ENCODE measurements around the gene BAX. TPM values are rescaled to one million over a fixed set of nuclear protein-coding genes. Genes with fewer than 3 reads are reported as not detected.
"Not testable (repeated sequence)": the region's sequence is repeated elsewhere in the genome, so short reads cannot be mapped to it uniquely, and the experiment has no call there.

BAX gene
- total RNA-seq, 4 donors from 2014 or later = 38.9 to 42.8 (median 42.4) TPM

DNA sequence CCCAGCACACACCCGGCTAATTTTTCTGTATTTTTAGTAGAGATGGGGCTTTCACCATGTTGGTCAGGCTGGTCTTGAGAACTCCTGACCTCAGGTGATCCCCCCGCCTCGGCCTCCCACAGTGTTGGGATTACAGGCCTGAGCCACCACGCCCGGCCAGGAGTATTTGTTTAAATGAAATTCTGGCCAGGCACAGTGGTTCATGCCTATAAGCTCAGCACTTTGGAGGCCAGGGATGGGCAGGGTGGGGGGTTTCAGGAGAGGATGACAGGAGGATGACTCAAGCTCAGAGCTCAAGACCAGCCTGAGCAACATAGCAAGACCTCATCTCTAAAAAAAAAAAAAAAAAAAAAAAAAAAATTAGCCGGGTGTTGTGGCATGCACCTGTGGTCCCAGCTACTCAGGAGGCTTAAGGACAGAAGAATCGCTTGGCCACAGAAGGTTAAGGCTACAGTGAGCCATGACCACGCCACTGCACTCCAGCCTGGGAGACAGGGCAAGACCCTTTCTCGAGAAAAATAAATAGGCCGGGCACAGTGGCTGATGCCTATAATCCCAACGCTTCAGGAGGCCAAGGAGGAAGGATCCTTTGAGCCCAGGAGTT, 29.3 kb upstream of the BAX start:
- no peak for DNase-seq
- Histone ChIP-seq H3K36me3 (peaks cover 7 to 36% (median 18%) of the 10 kb centered on the region in 3 donors), H3K27me3 (no peaks in the 10 kb centered on the region), H3K4me3 (no peak overlapping the region), H3K27ac (peak overlapping the region; percentile 44 to 87 (median 80)), H3K9me3 (no peaks in the 10 kb centered on the region), H3K4me1 (peaks cover 3 to 32% (median 17%) of the 10 kb centered on the region in 3 donors)
- intact Hi-C loops (cut with DNase I) = no loop called here
- no peak for TF ChIP-seq POLR2A (IDR thresholded peaks at IDR 0.05)
- TF ChIP-seq, protein P1, sequence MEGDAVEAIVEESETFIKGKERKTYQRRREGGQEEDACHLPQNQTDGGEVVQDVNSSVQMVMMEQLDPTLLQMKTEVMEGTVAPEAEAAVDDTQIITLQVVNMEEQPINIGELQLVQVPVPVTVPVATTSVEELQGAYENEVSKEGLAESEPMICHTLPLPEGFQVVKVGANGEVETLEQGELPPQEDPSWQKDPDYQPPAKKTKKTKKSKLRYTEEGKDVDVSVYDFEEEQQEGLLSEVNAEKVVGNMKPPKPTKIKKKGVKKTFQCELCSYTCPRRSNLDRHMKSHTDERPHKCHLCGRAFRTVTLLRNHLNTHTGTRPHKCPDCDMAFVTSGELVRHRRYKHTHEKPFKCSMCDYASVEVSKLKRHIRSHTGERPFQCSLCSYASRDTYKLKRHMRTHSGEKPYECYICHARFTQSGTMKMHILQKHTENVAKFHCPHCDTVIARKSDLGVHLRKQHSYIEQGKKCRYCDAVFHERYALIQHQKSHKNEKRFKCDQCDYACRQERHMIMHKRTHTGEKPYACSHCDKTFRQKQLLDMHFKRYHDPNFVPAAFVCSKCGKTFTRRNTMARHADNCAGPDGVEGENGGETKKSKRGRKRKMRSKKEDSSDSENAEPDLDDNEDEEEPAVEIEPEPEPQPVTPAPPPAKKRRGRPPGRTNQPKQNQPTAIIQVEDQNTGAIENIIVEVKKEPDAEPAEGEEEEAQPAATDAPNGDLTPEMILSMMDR (IDR thresholded peaks at IDR 0.05) = no peak
- WGBS, 2 donors = 58 to 68% methylated on average over 5 to 8 of the region's 11 CpGs

DNA sequence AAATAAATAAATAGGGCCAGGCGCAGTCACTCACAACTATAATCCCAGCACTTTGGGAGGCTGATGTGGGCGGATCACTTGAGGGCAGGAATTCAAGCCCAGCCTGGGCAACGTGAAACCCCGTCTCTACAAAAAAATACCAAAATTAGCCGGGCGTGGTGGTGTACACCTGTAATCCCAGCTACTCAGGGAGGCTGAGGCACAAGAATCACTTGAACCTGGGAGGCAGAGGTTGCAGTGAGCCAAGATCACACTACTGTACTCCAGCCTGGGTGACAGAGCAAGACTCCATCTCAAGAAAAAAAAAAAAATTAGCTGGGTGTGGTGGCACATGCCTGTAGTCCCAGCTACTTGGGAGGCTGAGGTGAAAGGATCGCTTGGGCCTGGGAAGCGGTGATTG, 28.8 kb upstream of the BAX start:
- H3K4me3 ChIP-seq; H3K9me3 ChIP-seq; H3K27me3 ChIP-seq; intact Hi-C loops (cut with DNase I); DNase-seq: not testable (repeated sequence)
- Histone ChIP-seq H3K27ac (peak overlapping the region; percentile 61 to 87 (median 80)), H3K4me1 (peaks cover 3 to 32% (median 17%) of the 10 kb centered on the region in 3 donors), H3K36me3 (peaks cover 5 to 31% (median 15%) of the 10 kb centered on the region in 3 donors)
- 66 to 77% methylated on average over 8 of the region's 8 CpGs for WGBS, 2 donors

DNA sequence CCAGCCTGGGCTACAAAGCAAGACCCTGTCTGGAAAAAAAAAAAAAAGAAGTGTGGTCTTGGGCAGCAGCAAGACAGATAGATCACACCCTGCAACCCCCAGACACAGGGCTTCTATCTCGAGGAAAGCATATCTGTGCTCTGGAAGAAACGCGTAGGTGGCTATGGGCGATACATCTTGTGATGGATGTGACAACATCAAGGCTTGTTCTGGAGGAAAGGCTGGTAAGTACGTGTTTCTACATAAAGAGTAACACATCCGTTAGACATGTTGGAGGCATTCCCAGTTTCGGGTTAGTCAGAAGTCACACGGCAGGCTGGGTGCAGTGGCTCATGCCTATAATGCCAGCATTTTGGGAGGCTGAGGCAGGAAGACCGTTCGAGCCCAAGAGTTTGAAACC, 27.8 kb upstream of the BAX start:
- WGBS, 2 donors = 7 to 9% methylated on average over 10 of the region's 10 CpGs
- H3K27ac ChIP-seq = peak overlapping the region; percentile 61 to 87 (median 80)
- H3K36me3 ChIP-seq = peaks cover 0 to 21% (median 13%) of the 10 kb centered on the region in 3 donors
- no peaks in the 10 kb centered on the region for H3K27me3 ChIP-seq
- DNase-seq = no peak
- intact Hi-C loops (cut with DNase I) = no loop called here
- H3K9me3 ChIP-seq = no peaks in the 10 kb centered on the region
- H3K4me3 ChIP-seq = no peak overlapping the region
- TF ChIP-seq POLR2A (IDR thresholded peaks at IDR 0.05) = peak in 1 of 4 donors; percentile 6
- TF ChIP-seq, protein P1 (IDR thresholded peaks at IDR 0.05) = no peak
- H3K4me1 ChIP-seq = peaks cover 3 to 32% (median 17%) of the 10 kb centered on the region in 3 donors

DNA sequence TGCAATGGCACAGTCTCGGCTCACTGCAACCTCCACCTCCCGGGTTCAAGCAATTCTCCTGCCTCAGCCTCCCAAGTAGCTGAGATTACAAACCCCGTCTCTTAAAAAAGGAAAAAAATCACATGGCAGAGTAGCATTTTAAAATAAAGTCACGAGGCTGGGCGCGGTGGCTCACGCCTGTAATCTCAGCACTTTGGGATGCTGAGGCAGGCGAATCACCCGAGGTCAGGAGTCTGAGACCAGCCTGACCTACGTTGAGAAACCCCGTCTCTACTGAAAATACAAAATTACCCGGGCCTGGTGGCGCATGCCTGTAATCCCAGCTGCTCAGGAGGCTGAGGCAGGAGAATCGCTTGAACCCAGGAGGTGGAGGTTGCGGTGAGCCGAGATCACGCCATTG, 27.0 kb upstream of the BAX start:
- H3K4me3 ChIP-seq; DNase-seq; H3K27me3 ChIP-seq; H3K9me3 ChIP-seq; intact Hi-C loops (cut with DNase I): not testable (repeated sequence)
- Histone ChIP-seq H3K27ac (peak overlapping the region in 3 of 4 donors; percentile 79 to 87 (median 82)), H3K4me1 (peaks cover 3 to 37% (median 17%) of the 10 kb centered on the region in 3 donors), H3K36me3 (peaks cover 0 to 13% (median 6%) of the 10 kb centered on the region in 3 donors)
- WGBS, 2 donors = 60 to 78% methylated on average over 13 to 14 of the region's 17 CpGs

DNA sequence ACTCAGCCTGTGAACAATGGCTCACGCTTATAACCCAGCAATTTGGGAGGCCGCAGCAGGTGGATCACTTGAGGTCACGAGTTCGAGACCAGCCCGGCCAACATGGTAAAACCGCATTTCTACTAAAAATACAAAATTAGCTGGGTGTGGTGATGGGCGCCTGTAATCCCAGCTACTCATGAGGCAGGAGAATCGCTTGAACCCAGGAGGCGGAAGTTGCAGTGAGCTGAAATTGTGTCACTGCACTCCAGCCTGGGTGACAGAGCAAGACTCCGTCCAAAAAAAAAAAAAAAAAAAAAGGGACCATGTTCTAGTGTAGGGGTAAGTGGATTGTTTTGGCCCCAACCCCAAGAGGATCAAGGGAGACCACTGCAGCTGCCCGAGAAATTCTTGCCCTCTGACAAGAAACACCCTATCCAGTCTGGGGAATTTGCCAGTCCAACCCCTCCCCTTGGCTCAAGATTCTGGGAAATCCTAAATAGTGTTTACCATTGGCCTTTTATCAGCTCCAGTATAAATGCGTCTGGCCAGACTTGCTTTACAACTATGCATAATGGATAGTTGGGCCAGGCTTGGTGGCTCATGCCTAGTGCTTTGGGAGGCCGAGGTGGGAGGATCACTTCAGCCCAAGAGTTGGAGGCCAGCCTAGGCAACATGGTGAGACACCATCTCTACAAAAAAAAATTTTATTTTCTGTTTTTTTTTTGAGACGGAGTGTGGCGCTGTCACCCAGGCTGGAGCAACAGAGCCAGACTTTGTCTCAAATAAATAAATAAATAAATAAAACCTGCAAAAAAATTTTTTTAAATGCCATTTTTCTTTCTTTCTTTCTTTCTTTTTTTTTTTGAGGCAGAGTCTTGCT, 26.3 kb upstream of the BAX start:
- intact Hi-C loops (cut with DNase I) = no loop called here
- no peak for DNase-seq
- WGBS, 2 donors = 42 to 57% methylated on average over 15 of the region's 15 CpGs

More for the DNA sequence above, 26.3 kb upstream of the BAX start:
- no peaks in the 10 kb centered on the region for H3K9me3 ChIP-seq
- H3K4me1 ChIP-seq = peaks cover 3 to 44% (median 23%) of the 10 kb centered on the region in 3 donors
- no peak for TF ChIP-seq POLR2A (IDR thresholded peaks at IDR 0.05)
- TF ChIP-seq, protein P1 (IDR thresholded peaks at IDR 0.05) = no peak
- no peak overlapping the region for H3K4me3 ChIP-seq
- peaks cover 0 to 6% (median 0%) of the 10 kb centered on the region in 3 donors for H3K36me3 ChIP-seq
- H3K27ac ChIP-seq = peak overlapping the region in 3 of 4 donors; percentile 79 to 87 (median 82)
- no peaks in the 10 kb centered on the region for H3K27me3 ChIP-seq

All from esophagus squamous epithelium (tissue), 5 donors.